GM19467 (cell line): ENCODE data around the gene SLC10A1.

ENCODE experiments used
- ATAC-seq: cut with Tn5 transposase; IDR thresholded peaks from one replicate; pipeline ENCODE4 v1.9.1; 2021; ENCODE audit warnings: mild to moderate bottlenecking, moderate library complexity; ENCODE audit not compliant: unreplicated experiment

The SLC10A1 gene

DNA sequence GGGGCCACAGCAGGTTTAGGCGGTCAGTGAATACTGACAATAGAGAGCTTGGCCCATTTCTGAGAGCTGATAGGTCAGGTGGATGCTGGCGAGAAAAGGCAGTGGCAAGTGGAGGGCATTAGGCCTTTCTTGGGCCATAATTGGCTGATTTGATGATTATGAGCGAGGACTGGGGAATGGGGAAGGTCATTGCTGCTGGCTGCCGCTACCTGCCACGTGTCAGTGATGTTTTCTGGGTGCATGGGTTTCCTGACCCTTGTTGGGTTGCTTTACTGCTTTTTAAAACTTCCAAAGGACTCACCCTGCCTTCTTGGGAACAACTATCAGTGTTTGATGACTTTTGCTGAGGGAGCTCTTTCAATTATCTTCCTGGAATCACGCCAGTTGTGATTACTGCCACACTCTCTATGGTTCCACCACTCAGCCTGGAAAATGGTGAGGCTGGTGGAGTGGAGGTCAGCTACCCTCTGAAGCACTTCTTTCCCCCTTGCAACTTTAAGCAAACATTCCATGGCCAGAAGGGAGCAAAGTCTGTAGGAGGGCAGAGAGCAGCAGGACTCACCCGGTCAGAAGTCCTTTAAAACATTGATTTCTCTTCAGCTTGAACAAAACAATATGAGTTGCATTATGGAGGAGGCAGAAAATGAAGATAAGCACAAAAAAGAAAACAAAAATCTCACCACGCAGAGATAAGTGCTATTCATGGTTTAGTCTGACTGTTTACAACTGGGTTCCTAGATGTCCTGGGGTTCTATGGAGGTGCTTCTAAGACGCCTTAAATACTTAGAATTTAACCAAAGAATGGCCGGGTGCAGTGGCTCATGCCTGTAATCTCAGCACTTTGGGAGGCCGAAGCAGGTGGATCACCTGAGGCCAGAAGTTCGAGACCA lies 12.1 kb upstream of the SLC10A1 start:
- ATAC-seq, result no peak

GRCh38 chr14:69807192-69807591 lies 10.2 kb upstream of the SLC10A1 start:
- ATAC-seq, result no peak

DNA sequence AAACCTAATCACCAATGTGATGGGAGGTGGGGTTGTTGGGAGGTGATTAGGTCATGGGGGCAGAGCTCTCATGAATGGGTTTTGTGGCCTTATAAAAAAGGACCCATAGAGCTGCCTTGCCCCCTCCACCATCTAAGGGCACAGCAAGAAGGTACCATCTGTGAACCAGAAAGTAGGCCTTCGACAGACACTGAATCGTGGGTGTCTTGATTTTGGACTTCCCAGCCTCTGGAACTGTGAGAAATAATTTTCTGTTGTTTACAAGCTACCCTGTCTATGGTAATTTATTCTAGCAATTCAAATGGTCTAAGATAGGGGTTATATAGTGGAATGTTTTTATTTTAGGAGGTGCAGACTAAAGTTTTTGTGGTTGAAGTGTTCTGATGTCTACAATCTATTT lies 7.9 kb upstream of the SLC10A1 start:
- ATAC-seq, result no peak

DNA sequence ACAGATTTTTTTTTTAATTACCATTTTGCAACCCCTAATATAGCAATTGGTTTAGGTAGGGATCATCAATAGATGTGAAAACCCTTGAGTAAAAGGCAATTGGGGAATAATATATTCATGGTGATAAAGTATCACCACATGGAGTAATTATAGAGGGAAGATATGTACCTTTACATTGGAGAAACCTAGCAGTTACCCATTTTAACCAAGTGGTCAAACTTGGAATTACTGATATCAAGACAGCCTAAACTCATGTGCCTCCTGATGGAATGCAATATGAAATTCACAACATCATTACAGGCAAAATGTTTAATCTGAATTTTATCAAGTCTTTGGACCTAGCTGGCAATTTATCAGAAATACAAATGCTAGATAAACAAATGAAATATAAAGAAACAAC lies 6.7 kb upstream of the SLC10A1 start:
- ATAC-seq, result no peak

GRCh38 chr14:69798339-69798735 lies 1.3 kb upstream of the SLC10A1 start:
- ATAC-seq, result no peak

GRCh38 chr14:69797573-69798338 lies 715 bp upstream of the SLC10A1 start:
- no peak for ATAC-seq

GRCh38 chr14:69795691-69796090 lies 1.4 kb downstream of the SLC10A1 start:
- ATAC-seq, result no peak

- no peak for ATAC-seq
These were observed 2.2 kb downstream of the SLC10A1 start for GRCh38 chr14:69794791-69795190.

DNA sequence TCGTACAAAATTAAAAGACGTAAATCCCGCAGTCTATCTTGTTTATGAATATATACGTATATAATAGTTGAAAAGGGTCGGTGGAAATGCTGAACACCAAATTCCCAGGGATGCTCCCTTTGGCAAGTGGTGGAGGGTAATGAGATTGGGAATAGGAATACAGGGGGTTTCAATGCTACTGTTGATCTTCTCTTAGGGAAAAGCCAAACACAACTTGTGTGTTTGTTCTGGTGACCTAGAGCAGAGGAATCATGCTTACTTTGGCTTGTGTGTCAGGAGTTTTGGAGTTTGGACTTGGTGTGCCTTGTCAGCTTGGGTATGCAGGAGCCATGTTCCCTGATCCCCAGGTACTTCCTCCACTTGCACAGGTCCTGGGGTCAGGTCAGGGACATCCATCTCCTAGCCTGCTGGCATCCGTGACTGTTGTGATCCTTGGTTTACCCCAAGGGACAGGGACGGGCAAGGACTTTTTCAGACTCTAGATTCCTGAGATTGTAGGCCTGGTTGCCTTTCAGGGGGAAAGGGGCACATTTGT lies 4.1 kb downstream of the SLC10A1 start:
- no peak for ATAC-seq

GRCh38 chr14:69789118-69789640 lies 7.9 kb downstream of the SLC10A1 start:
- ATAC-seq, result no peak

- ATAC-seq, result no peak
These were observed 10.4 kb downstream of the SLC10A1 start for GRCh38 chr14:69786603-69787002.

- no peak for ATAC-seq
These were observed 12.1 kb downstream of the SLC10A1 start for GRCh38 chr14:69784942-69785341.

DNA sequence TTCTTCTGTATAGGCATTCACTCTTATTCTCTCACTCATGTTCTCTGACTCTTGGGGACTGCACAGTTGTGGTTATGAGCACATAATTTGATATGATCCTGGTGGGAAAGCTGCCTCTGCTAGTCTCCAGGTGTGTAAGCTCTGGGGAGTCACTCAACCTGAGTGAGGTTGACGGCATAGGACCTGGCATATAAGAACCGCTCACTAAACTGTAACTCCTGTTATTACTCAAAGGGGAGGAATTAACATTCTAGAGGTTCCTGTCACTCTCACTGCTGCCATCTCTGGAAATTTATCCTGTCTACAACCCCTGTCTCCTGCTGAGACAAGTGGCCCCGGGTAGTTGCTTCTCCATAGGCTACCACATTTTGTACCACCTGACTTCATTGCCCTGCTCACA lies 16.1 kb downstream of the SLC10A1 start:
- no peak for ATAC-seq

DNA sequence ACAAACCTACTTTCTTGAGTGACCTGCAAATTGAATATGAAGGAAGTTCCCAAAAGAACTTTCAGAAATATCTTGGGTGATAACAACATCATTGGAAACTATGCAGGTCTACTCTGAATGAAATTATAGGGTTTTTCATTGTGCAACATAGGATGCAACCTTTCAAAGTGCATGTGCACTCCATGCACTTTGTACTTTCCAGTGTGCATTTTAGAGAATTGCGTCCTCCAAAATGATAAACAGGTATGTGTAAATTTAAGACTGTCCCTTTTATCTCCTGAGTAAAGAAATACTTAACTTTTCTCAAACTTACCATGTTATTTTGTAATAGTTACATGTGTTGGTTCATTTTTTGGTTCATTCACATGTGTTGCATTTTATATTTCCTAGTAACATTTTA lies 16.9 kb downstream of the SLC10A1 start:
- ATAC-seq, result no peak

DNA sequence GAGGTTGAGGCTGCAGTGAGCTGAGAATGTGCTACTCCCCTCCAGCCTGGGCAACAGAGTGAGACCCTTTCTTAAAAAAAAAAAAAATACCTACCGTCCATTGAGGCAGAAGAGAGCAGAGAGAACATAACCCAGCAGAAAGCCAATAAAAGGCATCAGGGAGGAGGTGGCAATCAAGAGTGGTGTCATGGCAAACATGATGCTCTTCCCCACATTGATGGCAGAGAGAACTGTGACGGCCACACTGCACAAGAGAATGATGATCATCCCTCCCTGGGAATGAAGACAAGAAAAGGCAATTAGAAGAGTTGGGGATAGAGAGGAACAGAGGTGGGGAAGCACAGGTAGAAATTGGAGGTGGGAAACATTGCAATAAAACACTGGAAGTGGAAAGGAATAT lies 18.0 kb downstream of the SLC10A1 start:
- no peak for ATAC-seq

DNA sequence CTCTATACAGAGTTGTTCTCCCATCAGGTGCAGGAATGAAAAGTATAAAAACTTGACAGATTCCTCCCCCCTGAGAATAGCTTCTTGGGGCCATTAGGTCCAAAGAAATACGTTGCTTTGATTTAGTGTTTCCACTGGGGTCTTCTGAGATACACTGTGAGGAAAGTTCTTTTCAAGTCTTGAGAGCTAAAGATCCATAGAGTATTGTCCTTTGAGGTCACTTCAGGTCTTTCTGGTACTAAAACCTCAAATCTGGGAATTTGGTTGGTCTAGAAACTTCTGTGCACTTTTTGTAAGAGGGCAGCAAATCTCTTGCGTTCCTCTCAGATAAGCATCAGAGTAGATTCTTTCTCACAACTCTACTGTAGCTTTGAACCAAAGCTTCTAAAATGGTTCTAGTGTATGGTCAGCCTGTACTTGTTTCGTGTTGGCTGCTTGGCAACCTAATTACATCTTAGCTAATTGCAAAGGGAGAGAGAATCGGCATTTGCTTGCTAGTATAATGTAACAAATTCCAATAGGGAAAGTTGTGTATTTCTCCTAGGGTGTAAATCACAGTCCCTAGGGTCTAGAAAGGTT lies 20.1 kb downstream of the SLC10A1 start:
- ATAC-seq, result no peak

GRCh38 chr14:69775012-69775411 lies 22.0 kb downstream of the SLC10A1 start:
- ATAC-seq, result no peak

GRCh38 chr14:69773571-69774276 lies 23.3 kb downstream of the SLC10A1 start:
- ATAC-seq, result no peak

- no peak for ATAC-seq
These were observed 24.7 kb downstream of the SLC10A1 start for GRCh38 chr14:69772082-69773017.

DNA sequence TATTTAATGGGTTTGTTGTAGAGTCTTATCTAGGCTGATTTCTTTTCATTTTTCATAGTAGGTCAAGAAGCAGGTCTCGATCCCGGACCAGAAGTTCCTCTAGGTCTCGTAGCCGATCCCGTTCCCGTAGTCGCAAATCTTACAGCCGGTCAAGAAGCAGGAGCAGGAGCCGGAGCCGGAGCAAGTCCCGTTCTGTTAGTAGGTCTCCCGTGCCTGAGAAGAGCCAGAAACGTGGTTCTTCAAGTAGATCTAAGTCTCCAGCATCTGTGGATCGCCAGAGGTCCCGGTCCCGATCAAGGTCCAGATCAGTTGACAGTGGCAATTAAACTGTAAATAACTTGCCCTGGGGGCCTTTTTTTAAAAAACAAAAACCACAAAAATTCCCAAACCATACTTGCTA lies 25.9 kb downstream of the SLC10A1 start:
- ATAC-seq, result no peak
